Measurements from ENCODE around the gene DOCK3.
"Not testable (repeated sequence)": the region's sequence is repeated elsewhere in the genome, so short reads cannot be mapped to it uniquely, and the experiment has no call there.

The DOCK3 gene

GRCh38 chr3:51270559-51270958 lies 595.8 kb downstream of the DOCK3 start:
- no peak for DNase-seq

- DNase-seq: no peak
Measured at GRCh38 chr3:51271172-51271571, 596.4 kb downstream of the DOCK3 start.

GRCh38 chr3:51274052-51274451 lies 599.3 kb downstream of the DOCK3 start:
- no peak for DNase-seq

GRCh38 chr3:51275111-51275805 lies 600.5 kb downstream of the DOCK3 start:
- DNase-seq: no peak

GRCh38 chr3:51276046-51276445 lies 601.3 kb downstream of the DOCK3 start:
- DNase-seq: no peak

- no peak for DNase-seq
Measured at GRCh38 chr3:51279448-51279847, 604.7 kb downstream of the DOCK3 start.

GRCh38 chr3:51280176-51280575 lies 605.4 kb downstream of the DOCK3 start:
- no peak for DNase-seq

GRCh38 chr3:51282931-51283330 lies 608.2 kb downstream of the DOCK3 start:
- no peak for DNase-seq

GRCh38 chr3:51283421-51283820 lies 608.7 kb downstream of the DOCK3 start:
- DNase-seq: no peak

- no peak for DNase-seq
Measured at GRCh38 chr3:51295625-51296024, 620.9 kb downstream of the DOCK3 start.

- DNase-seq: no peak
Measured at GRCh38 chr3:51297333-51297732, 622.6 kb downstream of the DOCK3 start.

GRCh38 chr3:51304230-51304629 lies 629.5 kb downstream of the DOCK3 start:
- DNase-seq: no peak

GRCh38 chr3:51306093-51306492 lies 631.4 kb downstream of the DOCK3 start:
- no peak for DNase-seq

GRCh38 chr3:51307458-51307857 lies 632.7 kb downstream of the DOCK3 start:
- DNase-seq: no peak

GRCh38 chr3:51307945-51308607 lies 633.3 kb downstream of the DOCK3 start:
- DNase-seq: not testable (repeated sequence)

GRCh38 chr3:51311055-51311454 lies 636.3 kb downstream of the DOCK3 start:
- no peak for DNase-seq

- DNase-seq: no peak
Measured at GRCh38 chr3:51328206-51328605, 653.5 kb downstream of the DOCK3 start.

GRCh38 chr3:51330046-51330445 lies 655.3 kb downstream of the DOCK3 start:
- DNase-seq: no peak

- no peak for DNase-seq
Measured at GRCh38 chr3:51332156-51332555, 657.4 kb downstream of the DOCK3 start.

- no peak for DNase-seq
Measured at GRCh38 chr3:51333021-51333420, 658.3 kb downstream of the DOCK3 start.

GRCh38 chr3:51336261-51336660 lies 661.5 kb downstream of the DOCK3 start:
- DNase-seq: no peak

GRCh38 chr3:51337666-51338065 lies 662.9 kb downstream of the DOCK3 start:
- DNase-seq: no peak

- no peak for DNase-seq
Measured at GRCh38 chr3:51338632-51339031, 663.9 kb downstream of the DOCK3 start.

GRCh38 chr3:51340013-51340829 lies 665.5 kb downstream of the DOCK3 start:
- DNase-seq: no peak
